ENCODE measurements around the gene PLCL1. TPM values are rescaled to one million over a fixed set of nuclear protein-coding genes. Genes with fewer than 3 reads are reported as not detected.

Gene PLCL1
- total and polyA plus RNA-seq, 2 donors (not counting 3 experiments of a cell fraction or from before 2014, with no cell fraction given): 0.79 to 3.4 TPM

DNA sequence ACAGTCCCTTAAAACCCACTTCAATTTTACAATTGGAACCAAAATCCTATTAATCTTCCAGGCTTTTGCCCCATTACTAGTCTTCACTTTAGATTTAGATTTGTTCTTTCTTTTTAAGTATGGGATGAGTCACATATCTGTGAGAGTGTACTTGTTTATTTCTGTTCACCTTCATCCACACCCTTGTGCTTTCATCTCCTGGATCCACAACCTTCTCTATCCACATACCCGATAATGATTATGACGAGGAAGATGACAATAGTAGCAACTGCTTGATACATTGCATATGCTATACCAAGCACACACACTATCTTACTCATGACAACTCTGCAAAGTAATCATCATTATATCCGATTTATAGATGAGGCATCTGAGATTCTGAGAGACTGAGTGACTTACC lies 297.3 kb downstream of the PLCL1 start:
- POLR2A ChIA-PET: interaction anchor here (0.6 kb wide), 1 partner anchor 197 kb away, joined by 3 read pairs; no protein-coding TSS in a partner anchor
- Histone ChIP-seq H3K9me3 (replicated peaks; ENCODE audit: control insufficient read depth, insufficient read depth, low read length) (no peaks in the 10 kb centered on the region), H4K20me1 (replicated peaks; ENCODE audit: control insufficient read depth, extremely low read depth, insufficient read depth, low read length) (no peaks in the 10 kb centered on the region), H3K9me1 (replicated peaks; ENCODE audit: control insufficient read depth, extremely low read depth, insufficient read depth, low read length) (no peaks in the 10 kb centered on the region), H2AFZ (ENCODE audit: low read depth, low read length) (no peak overlapping the region), H3K4me1 (ENCODE audit: control insufficient read depth, extremely low read depth, insufficient read depth, low read length) (no peaks in the 10 kb centered on the region), H3K27me3 (ENCODE audit: control insufficient read depth in 2 of 2, insufficient read depth in 2 of 2, low read length in 2 of 2) (no peaks in the 10 kb centered on the region), H3K4me3 (replicated peaks in 1 of 3; ENCODE audit: insufficient read depth in 1 of 3, low read depth in 1 of 3, low read length in 3 of 3) (no peak overlapping the region), H3K36me3 (ENCODE audit: control insufficient read depth in 2 of 2, extremely low read depth in 1 of 2, insufficient read depth in 2 of 2, low read length in 2 of 2) (no peaks in the 10 kb centered on the region), H3K27ac (ENCODE audit: insufficient read depth, low read depth, low read length) (no peak overlapping the region), H3K9ac (replicated peaks; ENCODE audit: extremely low read depth, insufficient read depth, low read length) (no peak overlapping the region), H3K79me2 (ENCODE audit: control insufficient read depth, insufficient read depth, low read length) (no peaks in the 10 kb centered on the region), H3K4me2 (ENCODE audit: insufficient read depth, low read length) (no peak overlapping the region)
- CTCF ChIA-PET: interaction anchor here (1.6 kb wide), 1 partner anchor 26 kb away, joined by 7 read pairs; no protein-coding TSS in a partner anchor
- intact Hi-C loops (cut with micrococcal nuclease) (no loop called here), dilution Hi-C loops (cut with MboI; ENCODE audit: extremely low pct_ligation_motif_present, low sequenced_read_pairs) (no loop called here)
- TF ChIP-seq EZH2 (IDR thresholded peaks at IDR 0.05; ENCODE audit: borderline replicate concordance, low read depth, low read length, severe bottlenecking): no peak
- no peak for TF ChIP-seq POLR2A (IDR thresholded peaks at IDR 0.05; ENCODE audit: low read depth, low read length)
- no peak for TF ChIP-seq JUN (IDR thresholded peaks at IDR 0.05; ENCODE audit: borderline replicate concordance, insufficient read depth, insufficient read length, low read depth)
- TF ChIP-seq MYC (IDR thresholded peaks at IDR 0.05; ENCODE audit: low read depth, low read length): no peak
- TF ChIP-seq, protein P1, sequence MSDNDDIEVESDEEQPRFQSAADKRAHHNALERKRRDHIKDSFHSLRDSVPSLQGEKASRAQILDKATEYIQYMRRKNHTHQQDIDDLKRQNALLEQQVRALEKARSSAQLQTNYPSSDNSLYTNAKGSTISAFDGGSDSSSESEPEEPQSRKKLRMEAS (IDR thresholded peaks at IDR 0.05; ENCODE audit: insufficient read depth, insufficient read length): no peak
- TF ChIP-seq GATA2 (IDR thresholded peaks at IDR 0.05; ENCODE audit: insufficient read depth, insufficient read length, low read depth, low read length): no peak
- FAIRE-seq (no peak), DNase-seq (ENCODE audit: low read depth, low spot score) (no peak)
- BruUV-seq (replicated peaks): no TSS peak

DNA sequence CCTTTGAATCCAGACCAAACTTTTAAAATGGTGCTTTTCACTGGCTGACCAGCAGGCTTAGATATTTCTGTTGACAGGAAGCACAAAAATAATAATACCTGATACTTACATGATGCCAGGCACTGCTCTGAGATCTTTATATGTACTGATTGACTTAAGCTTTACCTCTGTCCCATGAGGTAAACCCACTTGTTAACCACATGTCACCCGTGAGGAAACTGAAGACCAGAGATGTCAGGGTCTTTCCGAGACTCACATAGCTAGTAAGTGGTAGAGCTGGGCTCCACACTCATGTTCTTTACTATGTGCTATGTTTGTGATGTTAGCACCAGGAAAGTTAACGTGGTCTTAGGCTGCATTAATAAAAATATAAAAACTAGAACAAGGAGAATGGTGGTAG lies 297.7 kb downstream of the PLCL1 start:
- no peaks in the 10 kb centered on the region for H4K20me1 ChIP-seq (replicated peaks; ENCODE audit: control insufficient read depth, extremely low read depth, insufficient read depth, low read length)
- DNase-seq (ENCODE audit: low read depth, low spot score): no peak
- POLR2A ChIA-PET: no interaction called here
- H3K4me3 ChIP-seq (replicated peaks in 1 of 3; ENCODE audit: insufficient read depth in 1 of 3, low read depth in 1 of 3, low read length in 3 of 3): no peak overlapping the region
- BruUV-seq (replicated peaks): no TSS peak
- intact Hi-C loops (cut with micrococcal nuclease) (no loop called here), dilution Hi-C loops (cut with MboI; ENCODE audit: extremely low pct_ligation_motif_present, low sequenced_read_pairs) (no loop called here)
- no peaks in the 10 kb centered on the region for H3K36me3 ChIP-seq (ENCODE audit: control insufficient read depth in 2 of 2, extremely low read depth in 1 of 2, insufficient read depth in 2 of 2, low read length in 2 of 2)
- H3K27me3 ChIP-seq (ENCODE audit: control insufficient read depth in 2 of 2, insufficient read depth in 2 of 2, low read length in 2 of 2): no peaks in the 10 kb centered on the region
- H3K9me3 ChIP-seq (replicated peaks; ENCODE audit: control insufficient read depth, insufficient read depth, low read length): no peaks in the 10 kb centered on the region
- CTCF ChIA-PET: interaction anchor here (1.6 kb wide), 1 partner anchor 26 kb away, joined by 7 read pairs; no protein-coding TSS in a partner anchor
- no peak overlapping the region for H3K9ac ChIP-seq (replicated peaks; ENCODE audit: extremely low read depth, insufficient read depth, low read length)
- H2AFZ ChIP-seq (ENCODE audit: low read depth, low read length): no peak overlapping the region
- no peaks in the 10 kb centered on the region for H3K9me1 ChIP-seq (replicated peaks; ENCODE audit: control insufficient read depth, extremely low read depth, insufficient read depth, low read length)
- FAIRE-seq: no peak
- H3K4me1 ChIP-seq (ENCODE audit: control insufficient read depth, extremely low read depth, insufficient read depth, low read length): no peaks in the 10 kb centered on the region
- no peak overlapping the region for H3K4me2 ChIP-seq (ENCODE audit: insufficient read depth, low read length)
- H3K27ac ChIP-seq (ENCODE audit: insufficient read depth, low read depth, low read length): no peak overlapping the region
- H3K79me2 ChIP-seq (ENCODE audit: control insufficient read depth, insufficient read depth, low read length): no peaks in the 10 kb centered on the region
- TF ChIP-seq, protein P1 (IDR thresholded peaks at IDR 0.05; ENCODE audit: insufficient read depth, insufficient read length): no peak
- no peak for TF ChIP-seq JUN (IDR thresholded peaks at IDR 0.05; ENCODE audit: borderline replicate concordance, insufficient read depth, insufficient read length, low read depth)
